Mesothelial cell of epicardium (in vitro differentiated cells): ENCODE results near the gene DNAJB6. TPM values are rescaled to one million over a fixed set of nuclear protein-coding genes. Genes with fewer than 3 reads are reported as not detected.

Experiments used
- DNase-seq, 2 experiments: peaks; one replicate each; pipeline ENCODE4 v3.0.0; 2021; ENCODE audit warnings: low spot score in 2 of 2; ENCODE audit not compliant: unreplicated experiment in 2 of 2
- H3K27ac Mint-ChIP-seq: 2 replicates; pipeline ENCODE4 v1.8.0; 2021; ENCODE audit warnings: mixed read lengths
- H3K27me3 Mint-ChIP-seq: 2 replicates; pipeline ENCODE4 v1.8.0; 2021; ENCODE audit warnings: low read depth, mixed read lengths
- H3K36me3 Mint-ChIP-seq: 2 replicates; pipeline ENCODE4 v1.8.0; 2021; ENCODE audit warnings: mixed read lengths
- H3K4me1 Mint-ChIP-seq: 2 replicates; pipeline ENCODE4 v1.8.0; 2021; ENCODE audit warnings: mixed read lengths
- H3K4me3 Mint-ChIP-seq: 2 replicates; pipeline ENCODE4 v1.8.0; 2021; ENCODE audit warnings: mild to moderate bottlenecking, moderate library complexity, mixed read lengths
- H3K9me3 Mint-ChIP-seq: 2 replicates; pipeline ENCODE4 v1.8.0; 2021; ENCODE audit warnings: mixed read lengths
- CTCF ChIP-seq: fragments of 200-600 bp; sonication (generic); IDR thresholded peaks from one replicate; pipeline ENCODE4 v1.5.0; 2021; ENCODE audit warnings: antibody characterized with exemption; ENCODE audit not compliant: unreplicated experiment
- total RNA-seq: library from RNA; stranded (reverse); gene quantifications from 3 replicates; pipeline ENCODE4 v1.2.1, GENCODE V29; 2021

The DNAJB6 gene
- total RNA-seq, 1 donor from 2014 or later, result 115 TPM

- Mint-ChIP-seq H3K27ac (no peak overlapping the region), H3K4me3 (no peak overlapping the region), H3K4me1 (peaks cover 3% of the 10 kb centered on the region), H3K9me3 (no peaks in the 10 kb centered on the region), H3K36me3 (no peaks in the 10 kb centered on the region), H3K27me3 (peaks cover 33% of the 10 kb centered on the region)
- TF ChIP-seq CTCF, result no peak
- no peak for DNase-seq
Measured at GRCh38 chr7:157463245-157463644, 126.4 kb downstream of the DNAJB6 start.

- Mint-ChIP-seq H3K4me1 (peaks cover 3% of the 10 kb centered on the region), H3K9me3 (no peaks in the 10 kb centered on the region)
Measured at GRCh38 chr7:157464111-157464970, 127.5 kb downstream of the DNAJB6 start.

GRCh38 chr7:157464971-157465886, 128.4 kb downstream of the DNAJB6 start:
- TF ChIP-seq CTCF, result no peak
- no peak overlapping the region for H3K27ac Mint-ChIP-seq
- H3K36me3 Mint-ChIP-seq, result no peaks in the 10 kb centered on the region
- no peak overlapping the region for H3K4me3 Mint-ChIP-seq
- no peaks in the 10 kb centered on the region for H3K9me3 Mint-ChIP-seq
- H3K27me3 Mint-ChIP-seq, result peaks cover 33% of the 10 kb centered on the region
- H3K4me1 Mint-ChIP-seq, result peaks cover 3% of the 10 kb centered on the region
- DNase-seq, result no peak

More at GRCh38 chr7:157464111-157464970, 127.5 kb downstream of the DNAJB6 start:
- Mint-ChIP-seq H3K4me3 (no peak overlapping the region), H3K27ac (no peak overlapping the region), H3K27me3 (peaks cover 33% of the 10 kb centered on the region), H3K36me3 (no peaks in the 10 kb centered on the region)
- no peak for TF ChIP-seq CTCF
- no peak for DNase-seq

GRCh38 chr7:157465891-157466866, 129.4 kb downstream of the DNAJB6 start:
- Mint-ChIP-seq H3K9me3 (no peaks in the 10 kb centered on the region), H3K36me3 (no peaks in the 10 kb centered on the region), H3K4me3 (no peak overlapping the region), H3K4me1 (peaks cover 3% of the 10 kb centered on the region), H3K27ac (no peak overlapping the region), H3K27me3 (peaks cover 33% of the 10 kb centered on the region)
- no peak for TF ChIP-seq CTCF
- DNase-seq, result no peak

GRCh38 chr7:157466867-157467261, 130.1 kb downstream of the DNAJB6 start:
- Mint-ChIP-seq H3K36me3 (no peaks in the 10 kb centered on the region), H3K9me3 (peaks cover 2% of the 10 kb centered on the region), H3K4me3 (no peak overlapping the region), H3K4me1 (peaks cover 3% of the 10 kb centered on the region), H3K27ac (no peak overlapping the region), H3K27me3 (peaks cover 29% of the 10 kb centered on the region)
- no peak for DNase-seq
- TF ChIP-seq CTCF, result no peak
